Embryonic facial prominence (tissue), 1 donor: ENCODE data around the gene SS18.
"Not testable (repeated sequence)": the region's sequence is repeated elsewhere in the genome, so short reads cannot be mapped to it uniquely, and the experiment has no call there.

Experiments
- DNase-seq: peaks from one replicate; pipeline ENCODE4 v3.0.0-alpha.2; 2016; ENCODE audit errors: extremely low spot score

SS18 gene

GRCh38 chr18:26090130-26091046 is at the start of gene SS18:
Gene SS18 (minus strand): TSS chr18:26090613. CDS start chr18:26090569, 44 bp downstream.
- DNase-seq: peak; percentile 80

DNA sequence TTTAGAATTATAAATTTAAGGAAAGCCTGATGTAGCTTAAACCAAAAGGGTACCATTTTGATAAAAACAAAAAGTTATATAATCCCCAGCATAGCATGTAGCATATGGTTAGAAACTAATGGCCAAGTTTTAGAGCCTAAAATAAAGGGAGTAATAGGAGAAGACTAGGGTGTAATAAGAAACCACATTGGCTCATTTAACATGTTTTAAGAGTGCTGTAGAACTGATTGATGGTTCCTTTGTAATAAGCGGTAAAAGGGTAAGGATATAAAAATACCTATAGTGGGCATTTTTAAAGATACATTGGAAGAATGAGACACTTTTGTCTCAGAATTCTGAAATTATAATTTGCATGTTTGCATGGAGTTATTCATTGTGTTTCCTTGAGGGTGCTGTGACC is 45.1 kb upstream of the SS18 start:
- no peak for DNase-seq

- no peak for DNase-seq
These were observed 43.7 kb upstream of the SS18 start for GRCh38 chr18:26134107-26134506.

- no peak for DNase-seq
These were observed 43.2 kb upstream of the SS18 start, which contains the start of gene PSMA8 for GRCh38 chr18:26133652-26134051. Gene PSMA8 (plus strand): TSS chr18:26133869. CDS start chr18:26133966, 97 bp downstream.

GRCh38 chr18:26128192-26128591 is 37.8 kb upstream of the SS18 start:
- DNase-seq: not testable (repeated sequence)

- DNase-seq: no peak
These were observed 37.4 kb upstream of the SS18 start for GRCh38 chr18:26127786-26128185.

DNA sequence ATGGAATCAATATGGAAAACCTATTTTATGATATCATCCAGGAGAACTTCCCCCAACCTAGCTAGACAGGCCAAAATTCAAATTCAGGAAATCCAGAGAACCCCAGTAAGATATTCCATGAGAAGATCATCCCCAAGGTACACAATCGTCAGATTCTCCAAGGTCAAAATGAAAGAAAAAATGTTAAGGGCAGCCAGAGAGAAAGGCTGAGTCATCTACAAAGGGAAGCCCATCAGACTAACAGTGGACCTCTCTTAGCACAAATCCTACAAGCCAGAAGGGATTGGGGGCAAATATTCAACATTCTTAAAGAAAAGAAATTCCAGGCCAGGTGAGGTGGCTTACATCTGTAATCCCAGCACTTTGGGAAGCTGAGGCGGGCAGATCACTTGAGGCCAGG is 31.6 kb upstream of the SS18 start:
- not testable (repeated sequence) for DNase-seq

- no peak for DNase-seq
These were observed 31.1 kb upstream of the SS18 start for GRCh38 chr18:26121476-26121875.

DNA sequence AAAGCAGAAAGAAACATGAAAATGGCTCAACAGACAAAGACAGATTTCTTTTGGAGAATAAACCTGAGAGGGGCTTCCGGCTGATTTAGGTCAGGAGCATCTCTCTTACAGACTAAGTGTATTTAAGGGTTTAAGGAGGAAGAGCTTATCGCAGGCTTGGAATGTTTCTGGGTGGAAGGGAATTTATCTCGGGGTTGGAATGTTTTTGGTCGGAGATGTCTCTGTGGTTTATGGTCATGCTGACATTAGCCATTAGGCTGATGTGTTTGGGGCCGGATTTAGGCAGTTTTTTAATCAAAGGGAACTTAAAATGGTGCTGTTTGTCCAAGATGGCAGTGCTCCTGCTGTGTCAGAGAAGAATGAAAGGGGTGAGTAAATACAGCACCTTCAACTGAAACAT is 28.8 kb upstream of the SS18 start:
- no peak for DNase-seq

GRCh38 chr18:26104035-26104434 is 13.6 kb upstream of the SS18 start:
- DNase-seq: no peak

GRCh38 chr18:26103579-26103978 is 13.2 kb upstream of the SS18 start:
- DNase-seq: no peak

DNA sequence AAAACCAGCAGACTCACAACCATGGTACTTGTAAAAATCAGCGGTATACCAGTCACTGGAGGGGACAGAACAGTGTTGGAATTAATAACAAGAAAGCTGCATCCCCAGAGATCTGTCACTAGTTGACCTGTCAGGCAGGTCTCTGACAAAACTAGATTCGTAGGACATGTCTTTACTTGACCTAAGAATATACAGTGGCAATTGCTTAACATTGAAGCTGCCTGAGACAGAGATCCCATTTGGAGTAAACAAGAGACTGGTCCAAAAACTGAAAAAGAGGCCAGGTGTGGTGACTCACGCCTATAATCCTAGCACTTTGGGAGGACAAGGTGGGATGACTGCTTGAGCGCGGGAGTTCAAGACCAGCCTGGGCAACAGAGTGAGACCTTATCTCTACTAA is 7.2 kb upstream of the SS18 start:
- DNase-seq: no peak

DNA sequence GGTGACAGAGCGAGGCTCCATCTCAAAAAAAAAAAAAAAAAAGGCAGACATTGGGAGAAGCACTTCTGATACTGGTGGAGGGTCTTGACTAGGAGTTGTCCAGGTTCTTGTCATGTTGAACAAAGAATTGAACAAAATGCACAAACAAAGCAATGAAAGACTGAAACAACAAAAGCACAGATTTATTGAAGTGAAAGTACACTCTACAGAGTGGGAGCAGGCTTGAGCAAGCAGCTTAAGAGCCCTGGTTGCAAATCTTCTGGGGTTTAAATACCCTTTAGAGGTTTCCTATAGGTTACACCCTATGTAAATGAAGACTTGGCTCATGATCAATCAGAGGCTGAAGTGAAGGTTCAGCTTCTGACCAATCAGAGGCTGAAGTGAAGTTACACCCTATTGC is 6.4 kb upstream of the SS18 start:
- no peak for DNase-seq

- no peak for DNase-seq
These were observed 726 bp upstream of the SS18 start for GRCh38 chr18:26091047-26091630.

- peak; percentile 9 for DNase-seq
These were observed 902 bp downstream of the SS18 start for GRCh38 chr18:26089293-26090129.

GRCh38 chr18:26088487-26088886 is 1.9 kb downstream of the SS18 start:
- DNase-seq: no peak

GRCh38 chr18:26086959-26087358 is 3.5 kb downstream of the SS18 start:
- DNase-seq: no peak

GRCh38 chr18:26085056-26085455 is 5.4 kb downstream of the SS18 start:
- no peak for DNase-seq

GRCh38 chr18:26083099-26083498 is 7.3 kb downstream of the SS18 start:
- DNase-seq: no peak

DNA sequence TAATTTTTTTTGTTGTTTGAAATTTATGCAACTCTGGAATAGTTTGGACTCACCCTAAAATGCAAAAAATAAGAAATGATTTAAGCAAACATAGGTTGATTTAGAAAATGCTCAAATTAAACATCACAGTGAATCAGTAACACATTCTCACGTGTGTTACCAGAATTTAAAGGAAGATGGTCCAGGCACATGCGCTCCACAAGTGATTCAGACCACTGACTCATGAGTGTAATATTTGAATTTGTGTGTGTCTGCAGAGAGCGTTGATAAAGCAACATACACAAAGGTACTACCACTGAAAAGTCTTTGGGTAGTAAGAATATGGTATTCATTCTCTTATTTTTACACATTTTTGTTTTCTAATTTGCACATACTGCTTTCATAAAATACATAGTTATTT is 7.9 kb downstream of the SS18 start:
- DNase-seq: no peak

DNA sequence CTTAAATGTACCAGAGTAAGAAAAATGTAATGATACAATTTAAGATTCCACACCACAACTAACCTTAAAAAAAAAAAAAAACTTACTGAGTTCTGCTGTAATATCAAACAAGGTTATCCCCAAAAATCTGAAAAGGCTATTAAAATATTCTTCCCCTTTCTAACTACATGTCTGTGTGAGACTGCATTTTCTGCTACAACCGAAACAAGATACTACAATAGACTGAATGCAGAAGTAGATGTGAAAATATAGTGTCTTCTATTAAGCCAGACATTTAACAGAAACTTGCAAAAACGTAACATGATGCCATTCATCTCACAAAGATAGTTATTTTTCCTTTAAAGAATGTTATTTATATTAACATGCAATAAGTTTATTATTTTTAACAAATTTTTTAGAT is 16.2 kb downstream of the SS18 start:
- no peak for DNase-seq

- no peak for DNase-seq
These were observed 16.7 kb downstream of the SS18 start for GRCh38 chr18:26073758-26074157.
